ENCODE measurements around the gene DDX24. TPM values are rescaled to one million over a fixed set of nuclear protein-coding genes. Genes with fewer than 3 reads are reported as not detected.

Gene DDX24
- total RNA-seq, 1 donor from 2014 or later, result 149 TPM

DNA sequence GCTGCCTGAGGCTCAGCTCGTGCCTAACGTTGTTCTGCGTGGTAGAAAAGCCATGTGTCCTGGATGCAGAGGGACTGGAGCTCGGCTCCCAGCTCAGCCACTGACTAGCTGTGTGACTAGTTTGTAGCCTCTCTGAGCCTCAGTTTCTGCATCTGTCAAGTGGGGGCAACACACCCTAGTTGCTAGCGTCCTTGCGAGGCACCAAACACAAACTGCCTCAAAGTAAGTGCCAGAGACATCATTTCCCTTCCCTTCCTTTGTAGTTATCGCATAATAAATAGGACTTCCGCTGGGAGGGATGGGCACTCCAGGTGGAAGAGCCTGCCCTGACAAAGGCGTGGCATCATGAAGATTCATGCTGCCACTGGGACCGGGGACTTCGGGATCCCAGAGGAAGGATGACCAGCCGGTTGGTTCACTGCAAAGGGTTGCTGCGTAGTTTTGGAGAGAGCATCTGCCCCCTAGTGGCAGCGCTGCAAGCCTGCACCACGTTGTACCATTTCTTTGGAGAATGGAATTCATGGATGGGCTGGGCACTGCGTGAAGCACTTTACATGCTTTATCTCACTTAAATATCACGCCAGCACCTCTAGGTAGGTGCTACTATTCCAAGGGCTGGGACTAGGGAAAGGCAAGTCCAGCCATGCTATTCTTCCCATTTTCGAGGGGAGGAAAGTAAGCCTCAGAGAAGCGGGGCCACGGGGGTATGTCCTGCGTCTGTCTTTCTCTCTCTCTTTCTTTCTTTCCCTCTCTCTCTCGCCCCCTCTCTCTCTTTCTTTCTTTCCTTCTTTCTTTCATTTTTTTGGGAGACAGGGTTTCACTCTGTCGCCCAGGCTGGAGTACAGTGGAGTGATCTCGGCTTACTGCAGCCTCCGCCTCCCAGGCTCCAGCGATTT lies 79.3 kb downstream of the DDX24 start:
- no peak overlapping the region for H3K4me3 Mint-ChIP-seq (ENCODE audit: unreplicated experiment)
- peaks cover 4% of the 10 kb centered on the region for H3K4me1 Mint-ChIP-seq (ENCODE audit: low read depth)
- no peak for DNase-seq (ENCODE audit: low spot score)
- TF ChIP-seq, protein P1, sequence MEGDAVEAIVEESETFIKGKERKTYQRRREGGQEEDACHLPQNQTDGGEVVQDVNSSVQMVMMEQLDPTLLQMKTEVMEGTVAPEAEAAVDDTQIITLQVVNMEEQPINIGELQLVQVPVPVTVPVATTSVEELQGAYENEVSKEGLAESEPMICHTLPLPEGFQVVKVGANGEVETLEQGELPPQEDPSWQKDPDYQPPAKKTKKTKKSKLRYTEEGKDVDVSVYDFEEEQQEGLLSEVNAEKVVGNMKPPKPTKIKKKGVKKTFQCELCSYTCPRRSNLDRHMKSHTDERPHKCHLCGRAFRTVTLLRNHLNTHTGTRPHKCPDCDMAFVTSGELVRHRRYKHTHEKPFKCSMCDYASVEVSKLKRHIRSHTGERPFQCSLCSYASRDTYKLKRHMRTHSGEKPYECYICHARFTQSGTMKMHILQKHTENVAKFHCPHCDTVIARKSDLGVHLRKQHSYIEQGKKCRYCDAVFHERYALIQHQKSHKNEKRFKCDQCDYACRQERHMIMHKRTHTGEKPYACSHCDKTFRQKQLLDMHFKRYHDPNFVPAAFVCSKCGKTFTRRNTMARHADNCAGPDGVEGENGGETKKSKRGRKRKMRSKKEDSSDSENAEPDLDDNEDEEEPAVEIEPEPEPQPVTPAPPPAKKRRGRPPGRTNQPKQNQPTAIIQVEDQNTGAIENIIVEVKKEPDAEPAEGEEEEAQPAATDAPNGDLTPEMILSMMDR (IDR thresholded peaks at IDR 0.05), result peak; percentile 95
- H3K27ac Mint-ChIP-seq (ENCODE audit: unreplicated experiment), result no peak overlapping the region
- peaks cover 46% of the 10 kb centered on the region for H3K27me3 Mint-ChIP-seq (ENCODE audit: low read depth)
- H3K36me3 Mint-ChIP-seq (ENCODE audit: low read depth), result no peaks in the 10 kb centered on the region
- H3K9me3 Mint-ChIP-seq (ENCODE audit: low read depth), result no peaks in the 10 kb centered on the region

DNA sequence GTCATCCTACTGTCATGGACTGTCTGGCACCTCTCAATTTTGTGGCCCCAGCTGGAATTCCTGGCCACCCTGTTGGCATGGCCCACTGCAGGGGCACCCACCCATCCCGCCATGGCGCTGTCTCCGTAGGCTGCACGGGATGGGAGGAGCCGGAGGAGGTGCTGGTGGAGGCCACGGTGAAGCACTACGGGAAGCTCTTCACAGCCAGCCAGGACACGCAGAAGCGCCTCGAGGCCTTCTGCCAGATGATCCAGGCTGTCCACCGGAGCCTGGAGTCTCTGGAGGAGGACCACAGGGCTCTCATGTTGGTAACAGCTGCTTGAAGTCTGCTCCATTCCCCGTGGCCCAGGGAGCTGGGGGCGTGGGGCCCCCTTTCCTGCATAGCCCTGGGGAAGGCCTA lies 80.0 kb downstream of the DDX24 start:
- peaks cover 4% of the 10 kb centered on the region for H3K4me1 Mint-ChIP-seq (ENCODE audit: low read depth)
- TF ChIP-seq, protein P1 (IDR thresholded peaks at IDR 0.05), result no peak
- no peaks in the 10 kb centered on the region for H3K36me3 Mint-ChIP-seq (ENCODE audit: low read depth)
- no peak for DNase-seq (ENCODE audit: low spot score)
- H3K27ac Mint-ChIP-seq (ENCODE audit: unreplicated experiment), result no peak overlapping the region
- H3K27me3 Mint-ChIP-seq (ENCODE audit: low read depth), result peaks cover 43% of the 10 kb centered on the region
- H3K9me3 Mint-ChIP-seq (ENCODE audit: low read depth), result no peaks in the 10 kb centered on the region
- H3K4me3 Mint-ChIP-seq (ENCODE audit: unreplicated experiment), result no peak overlapping the region

DNA sequence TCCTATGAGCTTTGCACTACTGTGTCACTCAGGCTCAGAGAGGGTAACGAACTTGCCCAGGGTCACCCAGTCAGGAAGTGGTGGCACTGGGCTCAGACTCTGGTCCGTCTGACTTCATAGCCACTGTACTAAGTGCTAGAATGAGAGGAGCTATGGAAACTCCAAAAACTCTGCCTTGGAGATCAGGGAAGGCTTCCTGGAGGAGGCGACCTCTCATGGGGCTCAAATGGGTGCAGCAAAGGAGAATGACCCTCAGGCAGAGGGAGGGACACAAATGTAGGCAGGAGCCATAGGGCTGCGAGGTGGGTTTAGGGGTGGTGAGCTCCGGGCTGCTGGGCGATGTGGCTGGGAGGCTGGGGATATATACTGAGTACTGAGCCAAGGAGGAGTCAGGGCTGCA lies 80.7 kb downstream of the DDX24 start:
- Mint-ChIP-seq H3K27ac (ENCODE audit: unreplicated experiment) (no peak overlapping the region), H3K36me3 (ENCODE audit: low read depth) (no peaks in the 10 kb centered on the region), H3K9me3 (ENCODE audit: low read depth) (no peaks in the 10 kb centered on the region), H3K27me3 (ENCODE audit: low read depth) (peaks cover 40% of the 10 kb centered on the region), H3K4me1 (ENCODE audit: low read depth) (peaks cover 12% of the 10 kb centered on the region), H3K4me3 (ENCODE audit: unreplicated experiment) (no peak overlapping the region)
- TF ChIP-seq, protein P1 (IDR thresholded peaks at IDR 0.05), result no peak
- no peak for DNase-seq (ENCODE audit: low spot score)

DNA sequence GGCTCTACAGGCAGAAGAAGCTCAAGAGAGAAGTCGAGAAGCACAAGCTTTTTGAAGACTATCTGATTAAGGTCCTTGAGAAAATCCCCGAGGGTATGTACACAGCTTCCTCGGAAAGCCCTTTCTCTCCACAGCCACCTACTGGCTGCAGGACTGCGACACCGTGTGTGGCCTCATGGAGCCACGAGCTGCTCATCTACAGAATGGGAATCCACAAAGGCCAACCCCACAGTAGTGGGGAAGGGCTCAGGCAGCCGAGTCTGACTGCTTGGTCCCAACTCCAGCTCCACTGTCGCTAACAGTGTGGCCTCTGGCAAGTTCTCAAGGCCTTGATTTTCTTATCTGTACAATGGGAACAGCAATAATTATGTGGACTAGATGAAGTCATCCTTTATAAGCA lies 81.4 kb downstream of the DDX24 start:
- no peaks in the 10 kb centered on the region for H3K9me3 Mint-ChIP-seq (ENCODE audit: low read depth)
- H3K36me3 Mint-ChIP-seq (ENCODE audit: low read depth), result no peaks in the 10 kb centered on the region
- DNase-seq (ENCODE audit: low spot score), result no peak
- no peak overlapping the region for H3K4me3 Mint-ChIP-seq (ENCODE audit: unreplicated experiment)
- peaks cover 18% of the 10 kb centered on the region for H3K4me1 Mint-ChIP-seq (ENCODE audit: low read depth)
- TF ChIP-seq, protein P1 (IDR thresholded peaks at IDR 0.05), result no peak
- peaks cover 33% of the 10 kb centered on the region for H3K27me3 Mint-ChIP-seq (ENCODE audit: low read depth)
- no peak overlapping the region for H3K27ac Mint-ChIP-seq (ENCODE audit: unreplicated experiment)

DNA sequence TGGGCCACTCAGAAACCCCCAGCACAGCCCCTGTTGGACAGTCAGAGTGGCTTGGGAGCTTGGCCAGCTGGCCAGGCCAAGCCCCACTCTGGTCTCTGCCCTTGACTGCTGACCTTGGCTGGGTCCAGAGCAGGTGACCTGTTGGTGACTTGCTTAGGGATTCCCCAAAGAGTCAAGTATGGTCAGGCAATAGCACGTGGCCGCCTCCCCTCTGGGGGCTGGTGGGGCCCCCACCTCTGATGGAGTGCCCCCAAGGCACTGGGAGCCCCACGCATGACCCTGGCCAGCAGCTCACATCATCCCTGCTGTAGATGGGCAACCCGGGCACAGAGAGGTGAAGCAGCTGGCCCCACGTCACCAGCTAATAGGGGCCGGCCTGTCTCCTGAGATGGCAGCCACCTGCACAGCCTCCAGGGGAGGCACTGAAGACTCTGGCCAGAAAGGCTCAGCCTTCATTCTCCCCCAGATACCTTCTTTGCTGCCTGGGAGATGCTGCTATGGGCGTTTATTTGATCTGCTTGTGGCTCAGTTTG lies 82.1 kb downstream of the DDX24 start:
- Mint-ChIP-seq H3K4me1 (ENCODE audit: low read depth) (peaks cover 18% of the 10 kb centered on the region), H3K27me3 (ENCODE audit: low read depth) (peaks cover 27% of the 10 kb centered on the region), H3K9me3 (ENCODE audit: low read depth) (no peaks in the 10 kb centered on the region), H3K36me3 (ENCODE audit: low read depth) (no peaks in the 10 kb centered on the region), H3K27ac (ENCODE audit: unreplicated experiment) (no peak overlapping the region), H3K4me3 (ENCODE audit: unreplicated experiment) (no peak overlapping the region)
- TF ChIP-seq, protein P1 (IDR thresholded peaks at IDR 0.05), result no peak
- DNase-seq (ENCODE audit: low spot score), result no peak

Other genes starting within 250 kb of the DDX24 start
- gene FAM181A, start 153.9 kb downstream of the DDX24 start, total RNA-seq, result not detected in 3 replicates
- 0.67 to 1.2 TPM in 2 of 3 replicates, not detected in the other for gene ASB2, start 104.6 kb downstream of the DDX24 start, total RNA-seq
- gene CCDC197, start 83.9 kb downstream of the DDX24 start, total RNA-seq, result not detected in 3 replicates
- 0.99 to 2.1 TPM (median 1.9 TPM) in 3 replicates for gene OTUB2, start 54.9 kb downstream of the DDX24 start, total RNA-seq
- gene IFI27L1, start 108 bp upstream of the DDX24 start, total RNA-seq, result 33.0 to 35.0 TPM (median 33.6 TPM) in 3 replicates
- 1.5 to 3.3 TPM (median 1.5 TPM) in 3 replicates for gene IFI27, start 29.5 kb upstream of the DDX24 start, total RNA-seq
- 36.0 to 71.8 TPM (median 66.8 TPM) in 3 replicates for gene IFI27L2, start 48.4 kb upstream of the DDX24 start, total RNA-seq
- gene PPP4R4, start 93.1 kb upstream of the DDX24 start, total RNA-seq, result 0.22 TPM in 1 of 3 replicates, not detected in the others
- gene SERPINA10, start 212.1 kb upstream of the DDX24 start, total RNA-seq, result not detected in 3 replicates
- not detected in 3 replicates for gene SERPINA6, start 242.1 kb upstream of the DDX24 start, total RNA-seq

All from chondrocyte (in vitro differentiated cells).